DOHH2 (cell line): ENCODE measurements around the gene LAMB2.

ENCODE experiments used
- H3F3A ChIP-seq: fragments of 200-600 bp; sonication (generic), shearing (Covaris generic); 2 replicates; pipeline ENCODE4 v1.6.0; 2016; ENCODE audit warnings: antibody characterized with exemption, mild to moderate bottlenecking; ENCODE audit not compliant: control insufficient read depth, insufficient read depth
- H3K27ac ChIP-seq: fragments of 200-600 bp; sonication (generic); 2 replicates; pipeline ENCODE4 v1.5.1; 2014; ENCODE audit warnings: low read depth, mild to moderate bottlenecking, low read length, moderate library complexity
- H3K27me3 ChIP-seq: fragments of 200-600 bp; sonication (generic); 2 replicates; pipeline ENCODE4 v1.6.1; 2014; ENCODE audit warnings: mild to moderate bottlenecking, low read length, mixed read lengths; ENCODE audit not compliant: control insufficient read depth
- H3K36me3 ChIP-seq: fragments of 200-600 bp; sonication (generic); 2 replicates; pipeline ENCODE4 v1.6.1; 2014; ENCODE audit warnings: mild to moderate bottlenecking, low read length, moderate library complexity, mixed read lengths; ENCODE audit not compliant: control insufficient read depth
- H3K4me1 ChIP-seq: fragments of 200-600 bp; sonication (generic); 2 replicates; pipeline ENCODE4 v1.6.1; 2014; ENCODE audit warnings: mild to moderate bottlenecking, low read length, mixed read lengths; ENCODE audit not compliant: control insufficient read depth
- H3K4me2 ChIP-seq: fragments of 200-600 bp; sonication (generic); 2 replicates; pipeline ENCODE4 v1.6.0; 2014; ENCODE audit warnings: mild to moderate bottlenecking, low read length, moderate library complexity
- H3K4me3 ChIP-seq: fragments of 200-600 bp; sonication (generic); 2 replicates; pipeline ENCODE4 v1.5.1; 2014; ENCODE audit warnings: mild to moderate bottlenecking, low read length, mixed read lengths
- H3K79me2 ChIP-seq: fragments of 200-600 bp; sonication (generic); 2 replicates; pipeline ENCODE4 v1.6.1; 2014; ENCODE audit warnings: mild to moderate bottlenecking, low read length, mixed read lengths; ENCODE audit not compliant: control insufficient read depth
- H3K9me2 ChIP-seq: fragments of 200-600 bp; sonication (generic); replicated peaks from 2 replicates; pipeline ENCODE4 v1.6.1; 2014; ENCODE audit warnings: mild to moderate bottlenecking, low read length, mixed read lengths; ENCODE audit not compliant: control insufficient read depth
- H3K9me3 ChIP-seq: fragments of 200-600 bp; sonication (generic); 2 replicates; pipeline ENCODE4 v1.6.1; 2014; ENCODE audit warnings: antibody characterized with exemption, low read length, mixed read lengths; ENCODE audit not compliant: control insufficient read depth, insufficient read depth
- H4K20me1 ChIP-seq: fragments of 200-600 bp; sonication (generic); 2 replicates; pipeline ENCODE4 v1.6.0; 2014; ENCODE audit warnings: low read depth, mild to moderate bottlenecking, antibody characterized with exemption, low read length, moderate library complexity; ENCODE audit not compliant: control insufficient read depth, insufficient read depth
- CTCF ChIP-seq: fragments of 200-600 bp; sonication (generic); IDR thresholded peaks from one replicate; pipeline ENCODE4 v1.5.1; 2014; ENCODE audit warnings: antibody characterized with exemption, mild to moderate bottlenecking, low read depth, low read length; ENCODE audit not compliant: poor library complexity, severe bottlenecking
- EZH2phosphoT487 ChIP-seq: fragments of 200-600 bp; sonication (generic); IDR thresholded peaks from 2 replicates; pipeline ENCODE4 v1.6.1; 2017; ENCODE audit warnings: borderline replicate concordance, mild to moderate bottlenecking, antibody characterized with exemption, low read length, moderate library complexity, mixed read lengths

The LAMB2 gene

DNA sequence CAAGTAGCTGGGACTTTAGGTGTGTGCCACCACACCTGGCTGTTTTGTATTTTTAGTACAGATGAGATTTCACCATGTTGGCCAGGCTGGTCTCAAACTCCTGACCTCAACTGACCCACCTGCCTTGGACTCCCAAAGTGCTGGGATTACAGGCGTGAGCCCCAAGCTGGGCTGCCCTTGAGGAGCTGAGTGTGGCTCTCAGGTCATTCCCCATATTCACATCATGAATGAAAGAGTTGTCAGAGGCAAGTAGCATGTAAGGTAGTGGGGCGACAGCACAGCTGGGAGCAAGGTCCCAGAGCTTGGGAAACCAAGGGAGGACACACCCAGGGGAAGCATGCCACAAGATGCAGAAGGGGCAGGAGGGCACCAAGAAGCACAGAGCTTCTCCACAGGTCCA is 28.3 kb upstream of the LAMB2 start:
- no peaks in the 10 kb centered on the region for H3K27me3 ChIP-seq
- peaks cover 10% of the 10 kb centered on the region for H3K4me1 ChIP-seq
- H3K36me3 ChIP-seq: peaks cover 35% of the 10 kb centered on the region
- H3K79me2 ChIP-seq: peaks cover 36% of the 10 kb centered on the region
- H3K9me2 ChIP-seq: no peaks in the 10 kb centered on the region
- H3K4me2 ChIP-seq: no peak overlapping the region
- H3K9me3 ChIP-seq: no peaks in the 10 kb centered on the region
- no peak overlapping the region for H3K27ac ChIP-seq
- no peaks in the 10 kb centered on the region for H4K20me1 ChIP-seq
- TF ChIP-seq CTCF (no peak), EZH2phosphoT487 (no peak)
- no peaks in the 10 kb centered on the region for H3F3A ChIP-seq
- H3K4me3 ChIP-seq: no peak overlapping the region

GRCh38 chr3:49158792-49159191 is 25.9 kb upstream of the LAMB2 start:
- no peaks in the 10 kb centered on the region for H4K20me1 ChIP-seq
- H3K79me2 ChIP-seq: peaks cover 12% of the 10 kb centered on the region
- TF ChIP-seq EZH2phosphoT487 (no peak), CTCF (no peak)
- H3K4me3 ChIP-seq: no peak overlapping the region
- H3K4me2 ChIP-seq: no peak overlapping the region
- no peaks in the 10 kb centered on the region for H3K27me3 ChIP-seq
- no peaks in the 10 kb centered on the region for H3F3A ChIP-seq
- H3K9me3 ChIP-seq: no peaks in the 10 kb centered on the region
- H3K27ac ChIP-seq: no peak overlapping the region
- peaks cover 19% of the 10 kb centered on the region for H3K36me3 ChIP-seq
- no peaks in the 10 kb centered on the region for H3K4me1 ChIP-seq
- no peaks in the 10 kb centered on the region for H3K9me2 ChIP-seq

DNA sequence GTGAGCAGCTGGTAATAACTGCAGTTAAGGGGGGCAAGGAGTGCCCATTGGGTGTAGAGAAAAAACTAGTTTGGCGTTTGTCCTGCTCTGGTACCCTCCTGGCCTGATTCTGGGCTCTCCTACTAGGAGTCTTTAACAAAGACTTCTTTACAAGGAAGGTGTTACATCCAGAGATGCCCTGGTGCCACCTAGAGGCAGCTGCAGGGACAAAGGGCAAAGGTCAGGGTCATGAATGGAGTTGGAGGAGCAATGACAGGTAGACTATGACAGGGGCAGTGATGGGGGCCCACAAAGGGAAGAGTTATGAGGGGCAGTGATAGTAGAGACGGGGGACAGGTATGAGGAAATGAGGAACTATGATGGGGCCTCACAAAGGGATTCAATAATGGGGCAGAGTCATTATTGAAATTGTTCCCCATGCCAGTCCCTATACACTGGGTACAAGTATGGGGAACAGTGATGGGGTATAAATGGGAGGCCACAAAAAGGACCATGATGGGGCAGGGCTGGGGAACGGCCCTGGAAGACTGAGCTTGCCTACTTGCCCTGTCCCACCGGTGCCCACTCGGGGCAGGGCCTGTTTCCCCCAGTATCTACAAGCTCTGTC is 25.4 kb upstream of the LAMB2 start:
- Histone ChIP-seq H3K36me3 (peaks cover 13% of the 10 kb centered on the region), H3K4me3 (no peak overlapping the region), H3K9me3 (no peaks in the 10 kb centered on the region), H3K27ac (no peak overlapping the region), H4K20me1 (no peaks in the 10 kb centered on the region), H3K27me3 (no peaks in the 10 kb centered on the region), H3K9me2 (no peaks in the 10 kb centered on the region), H3K4me1 (no peaks in the 10 kb centered on the region), H3K79me2 (peaks cover 9% of the 10 kb centered on the region; the same call in 1 of the 2 replicates), H3K4me2 (no peak overlapping the region), H3F3A (no peaks in the 10 kb centered on the region)
- TF ChIP-seq EZH2phosphoT487 (no peak), CTCF (peak; percentile 80)
